H1 (cell line): Measurements from ENCODE around the gene FZD4. TPM values are rescaled to one million over a fixed set of nuclear protein-coding genes. Genes with fewer than 3 reads are reported as not detected.

ENCODE experiments used
- BACH1 ChIP-seq: IDR thresholded peaks from 2 replicates; pipeline ENCODE4 v1.6.1; 2012; ENCODE audit warnings: low read length, improper control_type of control experiment
- JUN ChIP-seq: IDR thresholded peaks from 2 replicates; pipeline ENCODE4 v1.6.1; 2011; ENCODE audit warnings: low read depth, mild to moderate bottlenecking, improper control_type of control experiment, low read length
- polyA plus RNA-seq, 7 experiments: library from polyadenylated mRNA; depleted of rRNA in 3 of 7; stranded (reverse) in 5 of 7; unstranded in 2 of 7; fragments of >200 nt in 5 of 7; fragments of 200-250 nt in 2 of 7; gene quantifications; 1 replicate in 5 of 7; 2 replicates in 1 of 7; 4 replicates in 1 of 7; pipeline versions ENCODE4 v1.2.1 to v1.2.3, GENCODE V29; 2011 to 2013; ENCODE audit warnings: missing spikeins in 2 of 7, mixed read lengths in 2 of 7
- total RNA-seq: library from RNA; stranded (reverse); fragmentation: NEBNext Ultra II Directional; extraction: Animal tissue kit (Norgen Biotek cat#: 25700); gene quantifications from 2 replicates; pipeline ENCODE4 v1.2.1, GENCODE V29; 2021
- TF ChIP-seq, protein P1 (sequence below): fragments of 300-600 bp; sonication (generic); IDR thresholded peaks from 2 replicates; pipeline ENCODE4 v1.7.1; 2012; ENCODE audit warnings: low read length, moderate library complexity, mild to moderate bottlenecking, inconsistent platforms; ENCODE audit not compliant: insufficient replicate concordance

The FZD4 gene
- total and polyA plus RNA-seq, 2 of the 8 experiments (the other 6 are each of a cell fraction or from before 2014, with no cell fraction given), result 3.1 to 7.1 TPM

DNA sequence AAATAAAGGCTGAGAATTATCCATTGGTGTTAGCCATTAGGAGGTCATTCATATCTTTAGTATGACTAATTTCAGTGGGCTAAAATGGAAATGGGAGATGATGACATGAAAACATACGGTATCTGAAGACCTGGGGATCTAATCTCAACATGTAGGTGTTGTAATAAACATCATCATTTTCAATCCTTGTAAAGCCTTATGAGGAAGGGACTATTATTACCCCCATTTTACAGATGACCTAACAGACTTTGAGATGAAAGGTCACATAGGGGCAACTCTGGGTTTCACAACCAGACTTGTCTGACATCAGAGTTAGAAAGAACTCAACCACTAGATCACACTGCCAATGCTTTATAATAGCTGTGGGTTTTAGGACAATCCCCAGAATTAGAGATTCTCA lies 47.7 kb upstream of the FZD4 start (continued):
- TF ChIP-seq, protein P1, sequence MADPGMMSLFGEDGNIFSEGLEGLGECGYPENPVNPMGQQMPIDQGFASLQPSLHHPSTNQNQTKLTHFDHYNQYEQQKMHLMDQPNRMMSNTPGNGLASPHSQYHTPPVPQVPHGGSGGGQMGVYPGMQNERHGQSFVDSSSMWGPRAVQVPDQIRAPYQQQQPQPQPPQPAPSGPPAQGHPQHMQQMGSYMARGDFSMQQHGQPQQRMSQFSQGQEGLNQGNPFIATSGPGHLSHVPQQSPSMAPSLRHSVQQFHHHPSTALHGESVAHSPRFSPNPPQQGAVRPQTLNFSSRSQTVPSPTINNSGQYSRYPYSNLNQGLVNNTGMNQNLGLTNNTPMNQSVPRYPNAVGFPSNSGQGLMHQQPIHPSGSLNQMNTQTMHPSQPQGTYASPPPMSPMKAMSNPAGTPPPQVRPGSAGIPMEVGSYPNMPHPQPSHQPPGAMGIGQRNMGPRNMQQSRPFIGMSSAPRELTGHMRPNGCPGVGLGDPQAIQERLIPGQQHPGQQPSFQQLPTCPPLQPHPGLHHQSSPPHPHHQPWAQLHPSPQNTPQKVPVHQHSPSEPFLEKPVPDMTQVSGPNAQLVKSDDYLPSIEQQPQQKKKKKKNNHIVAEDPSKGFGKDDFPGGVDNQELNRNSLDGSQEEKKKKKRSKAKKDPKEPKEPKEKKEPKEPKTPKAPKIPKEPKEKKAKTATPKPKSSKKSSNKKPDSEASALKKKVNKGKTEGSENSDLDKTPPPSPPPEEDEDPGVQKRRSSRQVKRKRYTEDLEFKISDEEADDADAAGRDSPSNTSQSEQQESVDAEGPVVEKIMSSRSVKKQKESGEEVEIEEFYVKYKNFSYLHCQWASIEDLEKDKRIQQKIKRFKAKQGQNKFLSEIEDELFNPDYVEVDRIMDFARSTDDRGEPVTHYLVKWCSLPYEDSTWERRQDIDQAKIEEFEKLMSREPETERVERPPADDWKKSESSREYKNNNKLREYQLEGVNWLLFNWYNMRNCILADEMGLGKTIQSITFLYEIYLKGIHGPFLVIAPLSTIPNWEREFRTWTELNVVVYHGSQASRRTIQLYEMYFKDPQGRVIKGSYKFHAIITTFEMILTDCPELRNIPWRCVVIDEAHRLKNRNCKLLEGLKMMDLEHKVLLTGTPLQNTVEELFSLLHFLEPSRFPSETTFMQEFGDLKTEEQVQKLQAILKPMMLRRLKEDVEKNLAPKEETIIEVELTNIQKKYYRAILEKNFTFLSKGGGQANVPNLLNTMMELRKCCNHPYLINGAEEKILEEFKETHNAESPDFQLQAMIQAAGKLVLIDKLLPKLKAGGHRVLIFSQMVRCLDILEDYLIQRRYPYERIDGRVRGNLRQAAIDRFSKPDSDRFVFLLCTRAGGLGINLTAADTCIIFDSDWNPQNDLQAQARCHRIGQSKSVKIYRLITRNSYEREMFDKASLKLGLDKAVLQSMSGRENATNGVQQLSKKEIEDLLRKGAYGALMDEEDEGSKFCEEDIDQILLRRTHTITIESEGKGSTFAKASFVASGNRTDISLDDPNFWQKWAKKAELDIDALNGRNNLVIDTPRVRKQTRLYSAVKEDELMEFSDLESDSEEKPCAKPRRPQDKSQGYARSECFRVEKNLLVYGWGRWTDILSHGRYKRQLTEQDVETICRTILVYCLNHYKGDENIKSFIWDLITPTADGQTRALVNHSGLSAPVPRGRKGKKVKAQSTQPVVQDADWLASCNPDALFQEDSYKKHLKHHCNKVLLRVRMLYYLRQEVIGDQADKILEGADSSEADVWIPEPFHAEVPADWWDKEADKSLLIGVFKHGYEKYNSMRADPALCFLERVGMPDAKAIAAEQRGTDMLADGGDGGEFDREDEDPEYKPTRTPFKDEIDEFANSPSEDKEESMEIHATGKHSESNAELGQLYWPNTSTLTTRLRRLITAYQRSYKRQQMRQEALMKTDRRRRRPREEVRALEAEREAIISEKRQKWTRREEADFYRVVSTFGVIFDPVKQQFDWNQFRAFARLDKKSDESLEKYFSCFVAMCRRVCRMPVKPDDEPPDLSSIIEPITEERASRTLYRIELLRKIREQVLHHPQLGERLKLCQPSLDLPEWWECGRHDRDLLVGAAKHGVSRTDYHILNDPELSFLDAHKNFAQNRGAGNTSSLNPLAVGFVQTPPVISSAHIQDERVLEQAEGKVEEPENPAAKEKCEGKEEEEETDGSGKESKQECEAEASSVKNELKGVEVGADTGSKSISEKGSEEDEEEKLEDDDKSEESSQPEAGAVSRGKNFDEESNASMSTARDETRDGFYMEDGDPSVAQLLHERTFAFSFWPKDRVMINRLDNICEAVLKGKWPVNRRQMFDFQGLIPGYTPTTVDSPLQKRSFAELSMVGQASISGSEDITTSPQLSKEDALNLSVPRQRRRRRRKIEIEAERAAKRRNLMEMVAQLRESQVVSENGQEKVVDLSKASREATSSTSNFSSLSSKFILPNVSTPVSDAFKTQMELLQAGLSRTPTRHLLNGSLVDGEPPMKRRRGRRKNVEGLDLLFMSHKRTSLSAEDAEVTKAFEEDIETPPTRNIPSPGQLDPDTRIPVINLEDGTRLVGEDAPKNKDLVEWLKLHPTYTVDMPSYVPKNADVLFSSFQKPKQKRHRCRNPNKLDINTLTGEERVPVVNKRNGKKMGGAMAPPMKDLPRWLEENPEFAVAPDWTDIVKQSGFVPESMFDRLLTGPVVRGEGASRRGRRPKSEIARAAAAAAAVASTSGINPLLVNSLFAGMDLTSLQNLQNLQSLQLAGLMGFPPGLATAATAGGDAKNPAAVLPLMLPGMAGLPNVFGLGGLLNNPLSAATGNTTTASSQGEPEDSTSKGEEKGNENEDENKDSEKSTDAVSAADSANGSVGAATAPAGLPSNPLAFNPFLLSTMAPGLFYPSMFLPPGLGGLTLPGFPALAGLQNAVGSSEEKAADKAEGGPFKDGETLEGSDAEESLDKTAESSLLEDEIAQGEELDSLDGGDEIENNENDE, result no peak
- no peak for TF ChIP-seq BACH1
- TF ChIP-seq JUN, result no peak
